Fibroblast of lung (primary cell): ENCODE results near the gene SLC38A7.

Source experiments
- EZH2 ChIP-seq: IDR thresholded peaks from 2 replicates; pipeline ENCODE4 v1.5.1; 2012; ENCODE audit warnings: low read length, control low read depth, mild to moderate bottlenecking; ENCODE audit errors: missing control alignments
- TF ChIP-seq, protein P1 (sequence below), 2 donors: IDR thresholded peaks in 1 of 2; conservative IDR thresholded peaks in 1 of 2; 1 replicate in 1 of 2; 2 replicates in 1 of 2; pipeline ENCODE4 v1.5.1; 2011 to 2012; ENCODE audit warnings: low read length in 2 of 2, control low read depth in 1 of 2, inconsistent platforms in 1 of 2, low read depth in 1 of 2, mild to moderate bottlenecking in 1 of 2

DNA sequence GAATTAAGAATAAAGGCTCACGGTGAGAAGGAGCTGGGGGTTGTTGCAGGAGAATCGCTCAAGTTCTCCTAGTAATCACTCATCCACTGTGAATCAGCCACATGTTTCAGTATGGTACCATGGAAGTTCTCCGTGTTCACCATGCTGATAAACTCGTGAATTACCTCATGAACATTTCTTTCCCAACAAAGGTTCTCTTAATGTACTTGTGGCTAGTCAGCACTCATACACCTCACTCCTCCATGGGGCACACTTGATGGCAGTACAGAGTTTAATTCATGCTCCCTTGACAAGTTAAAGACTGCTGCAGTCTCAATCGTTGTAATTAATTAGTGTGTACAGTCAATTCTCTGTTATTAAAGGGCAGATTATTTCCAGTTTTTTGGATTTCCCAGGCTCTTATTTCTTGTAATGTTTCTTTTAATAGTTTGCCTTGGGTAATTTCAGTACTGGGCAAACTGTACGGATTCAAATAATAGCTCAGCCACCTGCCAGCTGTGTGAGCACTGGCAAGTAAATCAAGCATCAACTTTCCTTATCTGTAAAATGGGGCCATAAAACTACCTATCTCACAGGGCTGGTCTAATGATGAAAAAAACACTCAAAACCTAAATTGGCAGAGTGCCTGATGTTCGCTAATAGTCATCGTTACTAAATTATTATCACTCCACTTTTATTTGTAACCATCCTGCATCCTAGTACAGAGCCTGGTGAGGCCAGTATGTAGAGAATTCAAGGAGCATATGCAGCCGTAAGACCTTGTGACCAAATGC, 43.4 kb upstream of the SLC38A7 start:
- TF ChIP-seq, protein P1, sequence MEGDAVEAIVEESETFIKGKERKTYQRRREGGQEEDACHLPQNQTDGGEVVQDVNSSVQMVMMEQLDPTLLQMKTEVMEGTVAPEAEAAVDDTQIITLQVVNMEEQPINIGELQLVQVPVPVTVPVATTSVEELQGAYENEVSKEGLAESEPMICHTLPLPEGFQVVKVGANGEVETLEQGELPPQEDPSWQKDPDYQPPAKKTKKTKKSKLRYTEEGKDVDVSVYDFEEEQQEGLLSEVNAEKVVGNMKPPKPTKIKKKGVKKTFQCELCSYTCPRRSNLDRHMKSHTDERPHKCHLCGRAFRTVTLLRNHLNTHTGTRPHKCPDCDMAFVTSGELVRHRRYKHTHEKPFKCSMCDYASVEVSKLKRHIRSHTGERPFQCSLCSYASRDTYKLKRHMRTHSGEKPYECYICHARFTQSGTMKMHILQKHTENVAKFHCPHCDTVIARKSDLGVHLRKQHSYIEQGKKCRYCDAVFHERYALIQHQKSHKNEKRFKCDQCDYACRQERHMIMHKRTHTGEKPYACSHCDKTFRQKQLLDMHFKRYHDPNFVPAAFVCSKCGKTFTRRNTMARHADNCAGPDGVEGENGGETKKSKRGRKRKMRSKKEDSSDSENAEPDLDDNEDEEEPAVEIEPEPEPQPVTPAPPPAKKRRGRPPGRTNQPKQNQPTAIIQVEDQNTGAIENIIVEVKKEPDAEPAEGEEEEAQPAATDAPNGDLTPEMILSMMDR (conservative IDR thresholded peaks at IDR 0.05 in 1 of 2, IDR thresholded peaks at IDR 0.05 in 1 of 2; ENCODE audit: low read depth in 1 of 2, low read length in 2 of 2), result no peak
- TF ChIP-seq EZH2, result no peak
